ENCODE results near the gene PIK3CA. TPM values are rescaled to one million over a fixed set of nuclear protein-coding genes. Genes with fewer than 3 reads are reported as not detected.
"Not testable (repeated sequence)": the region's sequence is repeated elsewhere in the genome, so short reads cannot be mapped to it uniquely, and the experiment has no call there.

The PIK3CA gene
- total RNA-seq, 4 donors from 2014 or later, result 19.0 to 39.8 (median 22.4) TPM

GRCh38 chr3:179108086-179108485, 40.1 kb upstream of the PIK3CA start:
- no peaks in the 10 kb centered on the region for H3K4me1 ChIP-seq
- no peak overlapping the region for H3K4me3 ChIP-seq (replicated peaks in 1 of 3)
- TF ChIP-seq CTCF (IDR thresholded peaks at IDR 0.05) (no peak), POLR2A (IDR thresholded peaks at IDR 0.05) (no peak)
- H3K27me3 ChIP-seq, result no peaks in the 10 kb centered on the region
- intact Hi-C loops (cut with DNase I), result loop anchor here (10.0 kb wide), 1 partner anchor 207 kb away; no protein-coding TSS in a partner anchor
- no peak overlapping the region for H3K27ac ChIP-seq
- no peaks in the 10 kb centered on the region for H3K9me3 ChIP-seq
- no peak for DNase-seq
- no peaks in the 10 kb centered on the region for H3K36me3 ChIP-seq
- 81 to 84% methylated on average over 1 of the region's 1 CpG for WGBS, 2 donors

- intact Hi-C loops (cut with DNase I), result no loop called here
Measured at GRCh38 chr3:179113903-179114302, 34.3 kb upstream of the PIK3CA start.

GRCh38 chr3:179115444-179115843, 32.7 kb upstream of the PIK3CA start:
- H3K4me1 ChIP-seq; H3K9me3 ChIP-seq; intact Hi-C loops (cut with DNase I); H3K27me3 ChIP-seq; DNase-seq; H3K4me3 ChIP-seq (replicated peaks in 1 of 3); H3K27ac ChIP-seq; H3K36me3 ChIP-seq: not testable (repeated sequence)
- WGBS, 2 donors, result 36 to 41% methylated on average over 1 of the region's 1 CpG

More at GRCh38 chr3:179113903-179114302, 34.3 kb upstream of the PIK3CA start:
- H3K4me1 ChIP-seq, result no peaks in the 10 kb centered on the region
- no peaks in the 10 kb centered on the region for H3K27me3 ChIP-seq
- H3K27ac ChIP-seq, result no peak overlapping the region
- H3K9me3 ChIP-seq, result no peaks in the 10 kb centered on the region
- H3K36me3 ChIP-seq, result no peaks in the 10 kb centered on the region
- H3K4me3 ChIP-seq (replicated peaks in 1 of 3), result no peak overlapping the region
- TF ChIP-seq CTCF (IDR thresholded peaks at IDR 0.05) (no peak), POLR2A (IDR thresholded peaks at IDR 0.05) (no peak)
- WGBS, 2 donors, result 63 to 64% methylated on average over 2 of the region's 2 CpGs
- no peak for DNase-seq

DNA sequence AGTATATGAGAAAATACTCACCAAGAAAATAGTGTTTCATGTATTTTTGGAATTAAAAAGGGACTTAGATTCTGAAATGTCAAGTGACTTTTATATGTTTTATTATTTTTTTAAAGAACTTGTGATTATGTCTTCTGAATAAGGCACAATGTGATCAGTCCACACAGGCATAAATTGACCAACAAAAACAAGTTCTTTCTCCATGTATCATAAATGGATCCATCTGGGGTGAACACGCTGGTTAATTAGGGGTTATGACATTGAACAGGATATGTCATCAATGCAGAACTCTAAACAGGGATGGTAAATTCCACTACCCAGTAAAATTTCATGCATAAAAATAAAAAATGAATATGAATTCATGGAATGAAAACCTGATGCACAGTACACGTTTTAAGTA, 31.3 kb upstream of the PIK3CA start:
- no peak for DNase-seq
- no peaks in the 10 kb centered on the region for H3K9me3 ChIP-seq
- H3K4me3 ChIP-seq (replicated peaks in 1 of 3), result no peak overlapping the region
- 70 to 79% methylated on average over 2 of the region's 2 CpGs for WGBS, 2 donors
- H3K36me3 ChIP-seq, result no peaks in the 10 kb centered on the region
- H3K27ac ChIP-seq, result no peak overlapping the region
- TF ChIP-seq POLR2A (IDR thresholded peaks at IDR 0.05) (no peak), CTCF (IDR thresholded peaks at IDR 0.05) (no peak)
- intact Hi-C loops (cut with DNase I), result no loop called here
- H3K27me3 ChIP-seq, result no peaks in the 10 kb centered on the region
- H3K4me1 ChIP-seq, result no peaks in the 10 kb centered on the region

- WGBS, 2 donors, result 90 to 95% methylated on average over 22 to 25 of the region's 27 CpGs
- H3K27ac ChIP-seq; DNase-seq; H3K27me3 ChIP-seq; H3K36me3 ChIP-seq; H3K4me3 ChIP-seq (replicated peaks in 1 of 3); H3K4me1 ChIP-seq; intact Hi-C loops (cut with DNase I); H3K9me3 ChIP-seq: not testable (repeated sequence)
Measured at GRCh38 chr3:179132191-179132890, 15.8 kb upstream of the PIK3CA start.

DNA sequence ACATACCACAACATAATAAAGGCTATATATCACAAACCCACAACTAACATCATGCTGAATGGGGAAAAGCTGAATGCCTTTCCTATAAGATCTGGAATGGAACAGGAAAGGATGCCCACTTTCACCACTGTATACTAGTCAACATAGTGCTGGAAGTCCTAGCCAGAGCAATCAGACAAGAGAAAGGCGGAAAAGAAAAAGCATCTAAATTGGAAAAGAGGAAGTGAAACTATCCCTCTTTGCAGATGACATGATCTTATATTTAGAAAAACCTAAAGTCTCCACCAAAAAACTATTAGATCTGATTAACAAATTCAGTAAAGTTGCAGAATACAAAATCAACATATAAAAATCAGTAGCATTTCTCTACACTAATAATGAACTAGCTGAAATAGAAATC, 14.6 kb upstream of the PIK3CA start:
- Histone ChIP-seq H3K36me3 (no peaks in the 10 kb centered on the region), H3K9me3 (no peaks in the 10 kb centered on the region), H3K27ac (no peak overlapping the region), H3K27me3 (no peaks in the 10 kb centered on the region), H3K4me1 (no peaks in the 10 kb centered on the region), H3K4me3 (replicated peaks in 1 of 3) (no peak overlapping the region)
- intact Hi-C loops (cut with DNase I), result no loop called here
- no peak for TF ChIP-seq CTCF (IDR thresholded peaks at IDR 0.05)
- TF ChIP-seq POLR2A (IDR thresholded peaks at IDR 0.05), result no peak
- 89 to 95% methylated on average over 1 of the region's 1 CpG for WGBS, 2 donors
- DNase-seq, result no peak
